Epithelial cell of prostate (primary cell): Measurements from ENCODE around the gene PRR35.

Experiments used
- DNase-seq: peaks from one replicate; pipeline ENCODE4 v3.0.0-alpha.2; 2011; ENCODE audit warnings: low read depth, low spot score
- H3K27ac ChIP-seq: fragments of 450-650 bp; 2 replicates; pipeline ENCODE4 v1.5.1; 2017; ENCODE audit warnings: mild to moderate bottlenecking

PRR35 gene

GRCh38 chr16:577796-578195, 17.6 kb downstream of the PRR35 start:
- DNase-seq: no peak
- H3K27ac ChIP-seq: no peak overlapping the region

- no peak overlapping the region for H3K27ac ChIP-seq
Observed at GRCh38 chr16:578232-578869, 18.2 kb downstream of the PRR35 start.

DNA sequence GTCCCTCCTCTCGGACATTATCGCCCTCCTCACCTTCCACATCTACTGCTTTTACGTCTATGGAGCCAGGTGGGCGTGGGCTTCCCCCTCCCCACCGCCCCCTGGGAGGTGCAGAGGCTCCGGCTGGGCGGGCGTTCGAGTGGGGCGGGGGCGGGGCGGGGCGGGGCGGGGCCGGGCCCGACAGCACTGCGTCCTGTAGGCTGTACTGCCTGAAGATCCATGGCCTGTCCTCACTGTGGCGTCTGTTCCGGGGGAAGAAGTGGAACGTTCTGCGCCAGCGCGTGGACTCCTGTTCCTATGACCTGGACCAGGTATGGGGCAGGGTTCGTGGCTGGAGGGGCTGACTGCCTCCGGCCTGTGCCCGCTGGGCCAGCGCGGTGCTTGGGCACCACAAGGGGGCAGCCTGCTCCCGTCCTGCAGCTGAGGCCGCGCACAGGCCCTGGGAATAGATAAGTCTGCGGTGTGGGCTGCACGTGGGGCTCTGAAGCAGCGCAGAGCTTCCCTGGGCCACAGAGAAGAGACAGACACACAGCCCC, 18.7 kb downstream of the PRR35 start:
- DNase-seq: no peak

More at GRCh38 chr16:578232-578869, 18.2 kb downstream of the PRR35 start:
- DNase-seq: no peak

GRCh38 chr16:580141-580945, 20.1 kb downstream of the PRR35 start:
- no peak for DNase-seq
- no peak overlapping the region for H3K27ac ChIP-seq

More for the DNA sequence above, 18.7 kb downstream of the PRR35 start:
- no peak overlapping the region for H3K27ac ChIP-seq

DNA sequence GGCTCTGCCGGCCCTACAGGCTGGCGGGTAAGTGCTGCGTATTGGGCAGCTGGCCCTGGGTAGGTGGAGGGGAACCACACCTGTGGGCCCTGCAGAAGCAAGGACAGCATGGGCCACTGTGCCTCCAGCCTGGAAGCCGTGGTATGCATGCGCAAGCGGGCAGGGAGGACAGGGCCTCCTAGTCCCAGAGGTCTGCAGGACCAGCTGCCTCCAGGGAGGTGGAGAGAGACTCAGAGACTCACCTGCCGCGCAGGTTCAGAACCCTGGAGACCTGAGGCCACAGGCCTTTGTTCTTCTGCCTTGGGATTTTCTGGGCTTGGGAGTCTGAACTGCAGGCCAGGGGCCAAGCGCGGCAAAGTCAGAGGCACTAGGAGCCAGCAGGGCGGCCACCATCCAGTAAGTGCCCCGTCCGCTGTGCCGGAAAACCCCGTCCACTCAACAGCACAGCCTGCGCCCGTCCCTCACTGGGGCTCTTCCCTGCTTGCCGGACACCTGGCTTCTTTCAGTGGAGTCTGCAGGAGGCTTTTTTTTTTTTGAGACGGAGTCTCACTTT, 20.8 kb downstream of the PRR35 start:
- no peak for DNase-seq
- H3K27ac ChIP-seq: no peak overlapping the region

- H3K27ac ChIP-seq: no peak overlapping the region
- DNase-seq: no peak
Observed at GRCh38 chr16:582218-582613, 22.0 kb downstream of the PRR35 start.

DNA sequence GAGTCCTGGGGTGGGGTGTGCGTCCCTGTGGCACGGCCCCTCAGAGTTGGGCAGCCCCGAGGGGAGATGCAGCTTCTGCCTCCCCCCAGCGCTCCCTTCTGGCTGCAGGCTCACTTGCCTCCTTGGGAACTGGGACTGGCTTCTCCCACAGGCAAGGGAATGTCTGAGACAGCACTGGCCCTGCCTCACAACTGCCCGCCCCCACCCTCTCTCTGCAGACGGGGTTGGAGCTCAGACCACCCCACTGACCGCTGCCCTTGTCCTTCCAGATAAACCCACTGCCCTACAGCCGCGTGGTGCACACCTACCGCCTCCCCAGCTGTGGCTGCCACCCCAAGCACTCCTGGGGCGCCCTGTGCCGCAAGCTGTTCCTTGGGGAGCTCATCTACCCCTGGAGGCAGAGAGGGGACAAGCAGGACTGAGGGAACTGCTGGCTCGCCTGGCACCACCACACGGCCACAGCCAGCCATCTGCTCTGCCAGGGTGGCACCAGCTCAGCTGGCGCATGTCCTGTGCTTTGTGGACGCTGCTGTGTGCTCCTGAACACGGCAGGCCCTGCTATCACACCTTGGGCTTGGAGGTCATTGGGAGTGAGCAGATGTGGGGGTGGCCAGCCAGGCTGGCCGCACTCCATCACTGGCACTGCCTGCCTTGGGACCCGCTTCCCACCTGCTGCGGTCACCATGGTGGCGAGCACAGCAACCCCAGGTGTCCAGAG, 22.6 kb downstream of the PRR35 start:
- no peak for DNase-seq

DNA sequence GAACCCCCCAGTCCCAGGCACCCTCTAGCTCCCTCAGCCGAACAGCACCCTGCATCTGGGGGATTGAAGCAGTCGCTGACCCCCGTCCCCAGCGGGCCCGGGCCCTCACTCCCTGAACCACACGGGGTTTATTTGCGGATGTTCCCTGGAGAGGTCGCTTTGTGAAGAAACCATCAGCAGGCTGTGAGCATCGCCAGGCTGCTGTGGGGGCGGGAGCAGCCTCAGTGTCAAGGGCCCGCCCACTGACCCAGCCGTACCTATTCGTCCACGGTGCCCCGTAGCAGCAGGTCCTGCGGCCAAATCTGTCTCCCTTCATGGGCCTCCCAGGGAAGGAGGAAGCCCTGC, 23.2 kb downstream of the PRR35 start:
- H3K27ac ChIP-seq: no peak overlapping the region
- DNase-seq: no peak

More for the DNA sequence above, 22.6 kb downstream of the PRR35 start:
- H3K27ac ChIP-seq: no peak overlapping the region

GRCh38 chr16:583815-584591, 23.8 kb downstream of the PRR35 start:
- DNase-seq: no peak
- H3K27ac ChIP-seq: no peak overlapping the region

DNA sequence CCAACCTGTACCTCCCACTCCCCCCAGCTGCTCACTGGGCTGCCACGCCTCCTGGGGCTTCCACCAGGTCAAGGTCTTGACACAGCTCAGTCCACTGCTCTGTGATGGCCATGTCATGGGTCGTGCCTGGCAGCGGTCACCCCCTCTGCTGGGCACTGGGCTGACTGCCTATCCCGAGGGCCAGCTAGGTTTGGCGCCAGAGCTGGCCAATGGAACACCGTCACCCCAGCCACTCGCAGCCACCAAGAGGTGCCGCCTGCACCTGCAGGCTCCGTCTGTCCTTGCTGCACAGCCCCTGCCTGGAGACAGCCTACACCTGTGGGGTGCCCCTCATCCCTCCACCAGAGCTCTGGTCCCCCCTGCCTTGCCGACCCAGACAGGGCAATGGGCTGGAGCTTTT, 25.2 kb downstream of the PRR35 start:
- DNase-seq: no peak
- no peak overlapping the region for H3K27ac ChIP-seq

DNA sequence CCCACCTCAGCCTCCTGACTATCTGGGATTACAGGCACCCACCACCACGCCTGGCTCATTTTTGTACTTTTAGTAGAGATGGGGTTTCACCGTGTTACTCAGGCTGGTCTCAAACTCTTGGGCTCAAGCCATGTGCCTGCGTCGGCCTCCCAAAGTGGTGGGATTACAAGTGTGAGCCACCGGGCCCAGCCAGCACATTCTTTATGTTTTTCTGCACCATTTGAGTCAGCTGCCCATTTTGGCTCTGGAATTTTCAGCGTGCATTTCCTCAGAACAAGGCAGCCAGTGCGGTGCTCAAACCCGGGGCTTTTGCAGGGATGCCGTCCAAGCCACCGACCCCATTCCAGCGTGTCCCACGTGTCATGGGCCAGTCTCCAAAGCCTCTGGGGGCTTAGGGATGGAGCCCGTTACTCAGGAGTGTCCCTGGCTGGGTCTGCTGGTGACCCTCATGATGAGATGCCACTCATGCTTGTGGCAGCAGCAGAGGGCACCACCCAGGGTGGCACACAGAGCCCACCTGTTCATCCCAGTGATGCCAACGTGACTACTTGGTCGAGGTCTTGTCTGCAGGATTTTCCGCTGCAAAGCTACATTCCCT, 26.0 kb downstream of the PRR35 start:
- no peak overlapping the region for H3K27ac ChIP-seq
- no peak for DNase-seq

DNA sequence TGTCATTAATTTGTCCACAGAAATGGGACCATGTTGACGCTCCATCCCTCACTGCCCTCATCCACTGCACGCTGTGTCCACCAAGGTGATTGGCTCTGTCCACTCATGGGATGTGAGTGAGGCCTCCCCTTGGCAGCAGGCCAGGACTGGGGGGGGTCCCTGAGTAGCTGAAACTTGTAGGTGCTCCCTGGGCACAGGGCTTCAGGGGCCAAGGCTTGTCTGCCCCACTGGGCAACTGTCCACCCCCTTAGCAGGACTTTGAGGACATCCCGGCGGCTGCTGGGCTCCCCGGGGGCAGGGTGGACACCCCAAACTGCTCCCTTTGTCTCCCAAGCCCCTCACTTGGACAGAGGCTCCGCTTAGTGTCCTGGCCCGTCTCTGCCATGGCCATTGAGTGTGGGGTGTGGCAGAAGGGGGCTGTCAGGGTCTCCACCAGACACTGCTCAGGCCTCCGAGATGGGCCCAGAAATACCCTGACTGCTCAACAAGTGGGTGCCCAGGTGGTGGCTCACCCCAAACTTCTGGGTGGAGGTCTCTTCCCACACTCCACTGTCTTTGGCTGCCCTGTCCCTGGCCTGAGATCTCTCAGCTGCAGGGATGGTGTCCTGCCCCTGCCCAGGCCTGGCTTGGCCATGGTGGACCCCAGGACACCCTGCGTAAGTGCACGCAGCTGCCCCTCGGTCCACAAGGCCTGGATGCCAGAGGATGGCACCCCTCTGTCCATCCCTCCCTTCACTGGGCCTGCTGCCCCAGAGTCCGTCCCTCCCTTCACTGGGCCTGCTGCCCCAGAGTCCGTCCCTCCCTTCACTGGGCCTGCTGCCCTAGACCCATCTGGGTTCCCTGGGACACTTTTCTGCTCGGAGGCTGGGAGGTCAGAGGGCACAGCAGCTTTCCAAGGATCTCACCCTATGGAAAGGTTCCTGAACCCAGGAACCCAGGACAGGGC, 26.7 kb downstream of the PRR35 start:
- no peak for DNase-seq
- peak overlapping the region; percentile 93 for H3K27ac ChIP-seq

- no peak for DNase-seq
- peak overlapping the region; percentile 93 for H3K27ac ChIP-seq
Observed at GRCh38 chr16:588639-588888, 28.4 kb downstream of the PRR35 start.

GRCh38 chr16:588889-589657, 28.9 kb downstream of the PRR35 start:
- peak overlapping the region; percentile 93 for H3K27ac ChIP-seq
- peak; percentile 74 for DNase-seq

GRCh38 chr16:589658-590187, 29.5 kb downstream of the PRR35 start, which contains the start of gene RAB40C:
RAB40C (plus strand) TSS chr16:590066; CDS start chr16:590292, 226 bp downstream.
- peak within 1 kb of the TSS; percentile 93 for H3K27ac ChIP-seq
- DNase-seq: peak; percentile 87

DNA sequence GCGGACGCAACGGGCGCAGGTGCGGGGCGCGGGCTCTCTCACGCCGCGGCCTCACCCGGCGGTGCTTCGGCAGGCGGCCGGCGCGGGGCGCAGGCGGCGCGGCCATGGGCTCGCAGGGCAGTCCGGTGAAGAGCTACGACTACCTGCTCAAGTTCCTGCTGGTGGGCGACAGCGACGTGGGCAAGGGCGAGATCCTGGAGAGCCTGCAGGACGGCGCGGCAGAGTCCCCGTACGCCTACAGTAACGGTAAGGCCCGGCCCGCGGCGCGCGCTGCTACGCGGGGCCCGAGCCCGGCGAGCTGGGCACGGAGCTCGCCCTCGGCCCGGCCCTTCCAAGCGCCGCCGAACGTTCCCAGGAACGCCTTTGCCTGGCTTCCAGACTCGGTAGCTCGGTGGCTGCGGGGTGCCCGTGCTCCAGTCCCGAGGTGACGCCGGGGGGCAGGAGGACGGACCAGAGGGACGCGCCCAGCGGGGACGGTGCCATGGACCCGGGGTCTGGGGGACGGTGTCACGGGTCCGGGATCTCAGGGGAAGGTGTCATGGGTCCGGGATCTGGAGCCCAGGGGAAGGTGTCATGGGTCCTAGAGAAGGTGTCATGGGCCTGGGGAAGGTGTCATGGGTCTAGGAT, 30.1 kb downstream of the PRR35 start:
- no peak for DNase-seq

DNA sequence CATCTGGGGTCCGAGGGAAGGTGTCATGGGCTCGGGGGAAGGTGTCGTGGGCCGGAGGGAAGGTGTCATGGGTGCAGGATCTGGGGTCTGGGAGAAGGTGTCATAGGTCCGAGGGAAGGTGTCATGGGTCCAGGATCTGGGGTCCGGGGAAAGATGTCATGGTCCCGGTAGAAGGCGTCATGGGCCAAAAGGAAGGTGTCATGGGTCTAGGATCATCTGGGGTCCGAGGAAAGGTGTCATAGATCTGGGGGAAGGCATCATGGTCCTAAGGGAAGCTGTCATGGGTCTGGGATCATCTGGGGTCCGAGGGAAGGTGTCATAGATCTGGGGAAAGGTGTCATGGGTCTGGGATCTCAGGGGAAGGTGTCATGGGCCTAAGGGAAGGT, 30.6 kb downstream of the PRR35 start:
- no peak for DNase-seq
- H3K27ac ChIP-seq: no peak overlapping the region

More for the DNA sequence above, 30.1 kb downstream of the PRR35 start:
- H3K27ac ChIP-seq: peak overlapping the region; percentile 93
